Fibroblast of skin of right quadriceps (primary cell): Measurements from ENCODE around the gene AP1S2.
A peak's percentile ranks its signal among the peaks of the same experiment; 100 is the strongest.

ENCODE experiments used
- DNase-seq: peaks from one replicate; pipeline ENCODE4 v3.0.0-alpha.2; 2013

The AP1S2 gene

DNA sequence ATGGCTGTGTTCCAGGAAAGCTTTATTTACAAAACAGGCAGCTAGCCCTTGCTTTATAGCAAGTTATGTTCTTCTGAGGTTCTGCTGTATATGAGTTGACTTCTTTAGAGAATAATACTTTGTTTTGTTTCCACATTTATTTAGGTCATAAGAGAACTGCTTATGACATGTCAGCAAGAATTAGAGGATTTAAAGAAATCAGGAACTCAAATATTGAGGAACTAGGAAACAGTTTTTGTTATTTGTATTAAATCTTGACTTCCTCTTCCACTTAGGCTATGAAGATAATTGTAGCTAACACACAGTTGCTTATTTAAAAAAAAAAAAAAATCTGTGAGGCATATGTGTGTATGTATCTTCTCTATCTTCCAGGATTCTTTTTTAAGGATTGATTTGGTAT is 50.0 kb downstream of the AP1S2 start:
- DNase-seq = no peak

DNA sequence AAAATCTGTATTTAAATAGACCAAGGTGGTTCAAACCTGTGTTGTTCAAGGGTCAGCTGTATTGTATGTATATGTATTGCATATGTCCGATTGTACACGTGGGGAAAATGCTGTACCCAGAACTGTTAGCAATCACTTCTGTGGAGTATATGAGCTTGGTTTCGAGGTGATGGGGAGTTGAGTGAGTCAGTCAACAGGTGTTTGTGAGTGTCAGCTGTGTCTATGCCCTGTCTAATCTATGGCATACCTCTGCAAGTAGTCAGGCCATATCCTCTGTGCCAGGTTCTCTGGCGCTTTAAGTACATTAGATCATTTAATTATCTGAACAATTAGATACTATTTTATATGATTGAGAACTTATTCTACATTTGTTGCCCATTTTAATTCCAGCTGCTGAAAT is 56.9 kb downstream of the AP1S2 start:
- no peak for DNase-seq

DNA sequence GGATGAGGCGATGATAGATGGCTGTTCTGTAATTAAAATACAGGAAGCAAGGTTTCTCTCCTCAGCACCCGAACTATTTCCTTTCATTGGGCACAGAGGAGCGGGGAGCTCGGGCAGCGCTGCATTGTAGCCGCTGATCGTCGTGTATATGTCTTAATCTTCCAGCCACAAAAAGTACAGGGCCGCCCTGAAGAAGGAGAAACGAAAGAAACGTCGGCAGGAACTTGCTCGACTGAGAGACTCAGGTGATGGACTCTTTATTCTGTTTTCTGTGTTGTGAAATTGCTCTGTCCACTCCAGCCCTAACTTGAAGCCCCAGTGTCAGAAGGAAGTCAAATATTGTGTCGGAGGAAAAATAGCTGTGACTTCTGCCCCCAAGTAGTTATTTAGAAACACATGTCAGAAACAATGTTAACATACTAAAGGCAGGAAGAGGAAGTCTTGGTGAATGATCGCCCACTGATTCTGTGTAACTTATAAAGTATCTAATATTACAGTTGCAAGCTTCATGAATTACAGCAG is 63.8 kb downstream of the AP1S2 start:
- DNase-seq = peak; percentile 0

DNA sequence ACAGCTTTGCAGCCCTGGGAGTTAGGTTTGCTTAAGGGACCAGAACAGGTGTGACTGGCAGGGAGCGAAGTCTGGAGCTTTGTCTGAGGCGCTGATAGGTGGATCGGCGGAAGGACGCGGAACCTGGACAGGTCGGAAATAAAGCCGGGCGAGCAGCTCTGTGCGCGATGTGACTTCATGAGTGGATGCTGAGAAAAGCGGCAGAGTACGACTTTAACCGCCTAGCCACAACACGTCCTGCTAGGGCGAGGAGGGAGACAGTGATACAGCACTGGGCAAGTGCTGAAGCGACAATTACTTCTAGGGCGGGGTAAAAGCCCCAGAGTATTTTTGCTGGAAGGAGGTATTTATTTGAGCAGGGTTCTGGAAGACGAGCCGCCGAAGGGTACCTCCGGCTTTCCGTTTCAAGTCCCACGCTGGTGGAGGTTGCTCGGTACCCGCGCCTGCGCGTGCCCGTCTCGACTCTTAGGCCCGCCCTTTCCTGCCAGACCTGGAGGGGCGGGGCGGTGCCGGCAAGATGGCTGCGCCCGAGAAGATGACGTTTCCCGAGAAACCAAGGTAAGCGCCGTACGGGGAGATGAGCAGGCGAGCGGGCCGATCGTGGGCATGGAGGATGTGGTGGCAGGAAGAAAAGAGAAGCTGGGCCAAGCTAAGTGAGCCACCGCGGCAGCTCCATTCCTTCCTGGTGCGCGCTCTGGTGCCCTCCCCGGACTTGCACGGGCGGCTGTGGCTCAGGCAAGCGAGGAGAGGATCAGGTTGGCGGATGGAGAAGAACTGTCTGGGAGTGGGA is 64.4 kb downstream of the AP1S2 start, which contains the start of gene ZRSR2:
Gene ZRSR2 (plus strand): TSS at position 506 of the 790 bp plus-strand sequence. CDS start 12 bp downstream, at position 518.
- peak; percentile 64 for DNase-seq

DNA sequence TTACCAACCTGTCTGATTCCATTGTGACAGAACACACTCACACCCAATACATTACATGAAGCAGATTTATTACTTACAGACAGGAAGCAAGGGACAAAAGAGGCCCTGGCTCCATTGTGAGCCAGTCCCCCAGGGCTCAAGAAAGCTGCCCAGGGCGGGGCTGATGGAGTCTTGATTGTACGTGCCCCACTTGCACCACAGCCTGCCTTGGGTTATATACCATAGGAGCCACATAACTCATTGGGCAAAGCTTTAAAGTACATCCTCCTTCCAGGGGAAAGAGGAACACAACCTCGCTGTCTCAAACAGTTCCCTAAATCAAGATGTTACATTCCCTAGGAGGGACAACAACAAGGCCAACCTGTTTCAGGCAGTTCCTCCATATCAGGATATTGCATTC is 67.7 kb downstream of the AP1S2 start:
- no peak for DNase-seq

DNA sequence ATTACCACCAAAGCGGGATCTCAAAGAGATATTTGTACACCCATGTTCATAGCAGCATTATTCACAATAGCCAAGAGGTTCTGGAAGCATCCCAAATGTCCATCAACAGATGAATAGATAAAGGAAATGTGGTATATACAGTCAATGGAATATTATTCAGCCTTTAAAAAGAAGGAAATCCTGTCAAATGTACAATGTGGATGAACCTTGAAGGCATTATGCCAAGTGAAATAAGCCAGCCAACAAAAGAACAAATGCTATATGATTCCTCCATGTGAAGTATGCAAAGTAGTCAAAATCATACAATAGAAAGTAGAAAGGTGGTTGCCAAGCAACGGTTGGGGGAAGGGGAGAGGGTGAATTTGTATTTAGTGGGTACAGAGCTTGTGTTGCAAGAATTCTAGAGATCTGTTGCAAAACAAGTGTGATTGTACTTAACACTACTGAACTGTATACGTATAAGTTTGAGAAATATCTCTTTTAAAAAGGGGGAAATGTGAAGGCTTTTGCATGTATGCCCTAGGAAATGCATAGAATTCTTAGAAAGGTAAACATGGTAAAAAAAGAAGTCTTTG is 69.3 kb downstream of the AP1S2 start:
- DNase-seq = no peak

DNA sequence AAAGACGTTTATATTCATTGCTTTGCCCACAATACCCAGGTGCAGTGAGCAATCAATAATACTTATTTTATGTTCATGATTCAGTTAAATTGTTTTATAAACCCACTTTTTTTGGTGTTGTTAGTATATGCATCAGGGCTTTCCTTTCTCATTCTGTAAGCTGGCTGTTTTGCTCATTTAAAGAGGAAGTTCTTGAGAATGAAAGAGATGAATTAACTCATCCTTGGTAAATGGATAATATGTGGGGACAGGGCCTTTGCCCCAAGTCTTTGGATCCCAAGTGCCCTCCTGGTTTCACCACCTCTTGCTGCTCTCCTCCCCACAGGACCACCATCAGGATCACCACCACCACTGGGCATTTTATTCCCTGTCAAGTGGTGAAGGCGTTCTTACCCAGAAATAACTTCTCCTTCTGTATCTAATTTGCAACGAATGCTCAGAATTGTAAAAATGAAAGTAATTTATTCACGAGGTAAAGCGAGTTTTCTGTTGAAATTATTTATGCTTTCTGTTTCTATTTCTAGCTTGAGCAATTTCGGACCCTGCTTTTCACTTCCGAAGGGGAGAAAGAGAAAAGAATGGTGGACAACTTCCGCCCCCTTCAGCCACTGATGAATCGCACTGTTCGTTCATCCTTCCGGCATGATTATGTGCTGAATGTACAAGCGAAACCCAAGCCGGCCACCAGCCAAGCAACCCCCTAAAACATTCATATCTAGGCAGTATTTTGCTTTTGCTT is 72.5 kb downstream of the AP1S2 start:
- no peak for DNase-seq
